ENCODE data around the gene DCHS2. TPM values are rescaled to one million over a fixed set of nuclear protein-coding genes. Genes with fewer than 3 reads are reported as not detected.

The DCHS2 gene
- total RNA-seq, 4 donors from 2014 or later, result 0.53 to 1.5 (median 0.57) TPM; not detected in 1

GRCh38 chr4:154422152-154422551, 69.4 kb downstream of the DCHS2 start:
- Histone ChIP-seq H3K27ac (no peak overlapping the region), H3K9me3 (no peaks in the 10 kb centered on the region), H3K27me3 (no peaks in the 10 kb centered on the region), H3K4me3 (no peak overlapping the region), H3K36me3 (no peaks in the 10 kb centered on the region), H3K4me1 (peaks cover 0 to 4% (median 0%) of the 10 kb centered on the region in 3 donors)
- TF ChIP-seq POLR2A (IDR thresholded peaks at IDR 0.05) (no peak), CTCF (IDR thresholded peaks at IDR 0.05) (no peak)
- no peak for DNase-seq
- intact Hi-C loops (cut with DNase I), result no loop called here
- 0% methylated on average over 1 of the region's 1 CpG for WGBS, 2 donors

- 79 to 82% methylated on average over 6 of the region's 6 CpGs for WGBS, 2 donors
- intact Hi-C loops (cut with DNase I), result no loop called here
- no peaks in the 10 kb centered on the region for H3K27me3 ChIP-seq
- no peaks in the 10 kb centered on the region for H3K9me3 ChIP-seq
- H3K4me1 ChIP-seq, result peaks cover 0 to 7% (median 0%) of the 10 kb centered on the region in 3 donors
- no peak for TF ChIP-seq POLR2A (IDR thresholded peaks at IDR 0.05)
- TF ChIP-seq CTCF (IDR thresholded peaks at IDR 0.05), result no peak
- no peak for DNase-seq
- no peak overlapping the region for H3K4me3 ChIP-seq
- H3K36me3 ChIP-seq, result no peaks in the 10 kb centered on the region
- no peak overlapping the region for H3K27ac ChIP-seq
These were observed 70.0 kb downstream of the DCHS2 start for GRCh38 chr4:154421618-154422017.

- H3K4me1 ChIP-seq, result peaks cover 4 to 15% (median 6%) of the 10 kb centered on the region in 3 donors
- H3K36me3 ChIP-seq, result no peaks in the 10 kb centered on the region
- no peak for DNase-seq
- H3K4me3 ChIP-seq, result peak overlapping the region in 3 of 4 donors; percentile 45 to 64 (median 47)
- no peaks in the 10 kb centered on the region for H3K9me3 ChIP-seq
- H3K27me3 ChIP-seq, result no peaks in the 10 kb centered on the region
- peak overlapping the region in 3 of 4 donors; percentile 23 to 61 (median 49) for H3K27ac ChIP-seq
- WGBS, 2 donors, result 47 to 65% methylated on average over 2 of the region's 2 CpGs
- TF ChIP-seq POLR2A (IDR thresholded peaks at IDR 0.05) (no peak), CTCF (IDR thresholded peaks at IDR 0.05) (no peak)
- intact Hi-C loops (cut with DNase I), result no loop called here
These were observed 74.3 kb downstream of the DCHS2 start for GRCh38 chr4:154417373-154417673.

- WGBS, 2 donors, result 3 to 13% methylated on average over 10 of the region's 10 CpGs
- Histone ChIP-seq H3K27me3 (no peaks in the 10 kb centered on the region), H3K27ac (peak overlapping the region in 3 of 4 donors; percentile 23 to 61 (median 49)), H3K9me3 (no peaks in the 10 kb centered on the region), H3K4me1 (peaks cover 4 to 15% (median 6%) of the 10 kb centered on the region in 3 donors), H3K4me3 (peak overlapping the region; percentile 28 to 64 (median 46)), H3K36me3 (no peaks in the 10 kb centered on the region)
- DNase-seq, result no peak
- intact Hi-C loops (cut with DNase I), result no loop called here
- TF ChIP-seq CTCF (IDR thresholded peaks at IDR 0.05) (no peak), POLR2A (IDR thresholded peaks at IDR 0.05) (no peak)
These were observed 75.4 kb downstream of the DCHS2 start for GRCh38 chr4:154416190-154416547.

- peaks cover 4 to 15% (median 6%) of the 10 kb centered on the region in 3 donors for H3K4me1 ChIP-seq
- TF ChIP-seq POLR2A (IDR thresholded peaks at IDR 0.05) (no peak), CTCF (IDR thresholded peaks at IDR 0.05) (no peak)
- H3K4me3 ChIP-seq, result no peak overlapping the region
- H3K27ac ChIP-seq, result no peak overlapping the region
- H3K27me3 ChIP-seq, result no peaks in the 10 kb centered on the region
- 90 to 94% methylated on average over 4 of the region's 4 CpGs for WGBS, 2 donors
- intact Hi-C loops (cut with DNase I), result no loop called here
- no peaks in the 10 kb centered on the region for H3K9me3 ChIP-seq
- no peaks in the 10 kb centered on the region for H3K36me3 ChIP-seq
- DNase-seq, result no peak
These were observed 76.3 kb downstream of the DCHS2 start for GRCh38 chr4:154415313-154415712.

Data from esophagus squamous epithelium (tissue), 5 donors.